CD14-positive monocyte (primary cell): ENCODE data around the gene AHCY. TPM values are rescaled to one million over a fixed set of nuclear protein-coding genes. Genes with fewer than 3 reads are reported as not detected.

Source experiments
- DNase-seq, 3 donors: peaks; one replicate each; pipeline ENCODE4 v3.0.0-alpha.2; 2011 to 2022
- H2AFZ ChIP-seq: 2 replicates; pipeline ENCODE4 v1.6.0; 2012; ENCODE audit warnings: mild to moderate bottlenecking, low read depth, low read length, inconsistent platforms; ENCODE audit not compliant: insufficient read depth, poor library complexity, severe bottlenecking
- H3K27ac ChIP-seq, 2 donors: 1 replicate in 1 of 2; 2 replicates in 1 of 2; pipeline ENCODE4 v1.5.1; 2012 to 2013; ENCODE audit warnings: low read length in 2 of 2, control low read depth in 1 of 2, inconsistent platforms in 1 of 2, low read depth in 1 of 2, mild to moderate bottlenecking in 1 of 2
- H3K27me3 ChIP-seq, 2 donors: one replicate each; pipeline versions ENCODE4 v1.6.0 to v1.6.1; 2011 to 2013; ENCODE audit warnings: low read length in 2 of 2; ENCODE audit not compliant: control insufficient read depth in 2 of 2, insufficient read depth in 2 of 2
- H3K36me3 ChIP-seq, 2 donors: replicated peaks in 1 of 2; 1 replicate in 1 of 2; 2 replicates in 1 of 2; pipeline versions ENCODE4 v1.5.1 to v1.6.1; 2012 to 2013; ENCODE audit warnings: low read length in 2 of 2, control low read depth in 1 of 2, inconsistent platforms in 1 of 2, mild to moderate bottlenecking in 1 of 2; ENCODE audit not compliant: insufficient read depth in 2 of 2, control insufficient read depth in 1 of 2
- H3K4me1 ChIP-seq, 2 donors: 1 replicate in 1 of 2; 2 replicates in 1 of 2; pipeline versions ENCODE4 v1.5.1 to v1.6.1; 2012 to 2013; ENCODE audit warnings: low read length in 2 of 2, control low read depth in 1 of 2, inconsistent platforms in 1 of 2, mild to moderate bottlenecking in 1 of 2, moderate library complexity in 1 of 2; ENCODE audit not compliant: insufficient read depth in 2 of 2, control insufficient read depth in 1 of 2
- H3K4me2 ChIP-seq: replicated peaks from 2 replicates; pipeline ENCODE3; 2012; ENCODE audit warnings: low read length, moderate library complexity, mild to moderate bottlenecking; ENCODE audit not compliant: poor library complexity, severe bottlenecking; ENCODE audit errors: extremely low read depth
- H3K4me3 ChIP-seq, 3 experiments: fragments of 200-600 bp in 1 of 3; sonication (generic) in 1 of 3; replicated peaks in 1 of 3; 1 replicate in 2 of 3; 2 replicates in 1 of 3; pipeline ENCODE4 v1.5.1; 2011 to 2013; ENCODE audit warnings: low read length in 3 of 3, mild to moderate bottlenecking in 3 of 3, control low read depth in 2 of 3, low read depth in 2 of 3, inconsistent platforms in 1 of 3, moderate library complexity in 1 of 3
- H3K79me2 ChIP-seq: 2 replicates; pipeline ENCODE4 v1.6.0; 2012; ENCODE audit warnings: mild to moderate bottlenecking, control low read depth, inconsistent platforms, low read length, moderate library complexity; ENCODE audit not compliant: insufficient read depth
- H3K9ac ChIP-seq: 2 replicates; pipeline ENCODE4 v1.6.0; 2017; ENCODE audit warnings: low read length, mild to moderate bottlenecking; ENCODE audit not compliant: insufficient read depth, poor library complexity, severe bottlenecking
- H3K9me3 ChIP-seq, 2 donors: replicated peaks in 1 of 2; 1 replicate in 1 of 2; 2 replicates in 1 of 2; pipeline versions ENCODE4 v1.5.1 to v1.6.1; 2012 to 2013; ENCODE audit warnings: low read length in 2 of 2, control low read depth in 1 of 2; ENCODE audit not compliant: control insufficient read depth in 1 of 2, insufficient read depth in 1 of 2
- H4K20me1 ChIP-seq: 2 replicates; pipeline ENCODE4 v1.6.0; 2012; ENCODE audit warnings: mild to moderate bottlenecking, low read length, control low read depth, moderate library complexity; ENCODE audit not compliant: insufficient read depth
- H3K27ac Mint-ChIP-seq, 7 donors: one replicate each; pipeline ENCODE4 v1.8.0; 2020; ENCODE audit warnings: mild to moderate bottlenecking in 7 of 7, mixed read lengths in 7 of 7, moderate library complexity in 6 of 7, inconsistent platforms in 2 of 7
- H3K27me3 Mint-ChIP-seq, 3 donors: one replicate each; pipeline ENCODE4 v1.8.0; 2021 to 2022; ENCODE audit warnings: low read depth in 3 of 3, mild to moderate bottlenecking in 3 of 3, mixed read lengths in 3 of 3, moderate library complexity in 3 of 3, inconsistent platforms in 1 of 3
- H3K36me3 Mint-ChIP-seq, 2 donors: one replicate each; pipeline ENCODE4 v1.8.0; 2020; ENCODE audit warnings: mixed read lengths in 2 of 2, inconsistent platforms in 1 of 2, mild to moderate bottlenecking in 1 of 2
- H3K4me1 Mint-ChIP-seq: one replicate; pipeline ENCODE4 v1.8.0; 2020; ENCODE audit warnings: mild to moderate bottlenecking, mixed read lengths
- H3K4me3 Mint-ChIP-seq, 2 donors: one replicate each; pipeline ENCODE4 v1.8.0; 2020; ENCODE audit warnings: mild to moderate bottlenecking in 2 of 2, mixed read lengths in 2 of 2, moderate library complexity in 1 of 2
- H3K9me3 Mint-ChIP-seq, 7 donors: one replicate each; pipeline ENCODE4 v1.8.0; 2020 to 2022; ENCODE audit warnings: mixed read lengths in 7 of 7, mild to moderate bottlenecking in 6 of 7, moderate library complexity in 6 of 7, inconsistent platforms in 2 of 7
- WGBS: methylation state at CpG from one replicate; pipeline ENCODE4 v1.1.5; 2013; ENCODE audit warnings: missing lambda C conversion rate; ENCODE audit not compliant: insufficient coverage; 5-methylcytosine and 5-hydroxymethylcytosine counted together
- intact Hi-C, 2 donors: fragments of 100-400 bp; cut with micrococcal nuclease; formaldehyde crosslinking; loops; one replicate each; pipeline versions ENCODE4 v1.15.0 to v1.15.1; 2023
- polyA plus RNA-seq, 3 donors: library from polyadenylated mRNA; depleted of rRNA in 1 of 3; unstranded in 2 of 3; stranded (reverse) in 1 of 3; fragments of 300-500 nt in 2 of 3; fragments of >200 nt in 1 of 3; fragmentation: Illumina TruSeq in 2 of 3; gene quantifications; 1 replicate in 2 of 3; 2 replicates in 1 of 3; pipeline ENCODE4 v1.2.3, GENCODE V29; 2012 to 2021
- TF ChIP-seq, protein P1 (sequence below): fragments of 200-600 bp; IDR thresholded peaks from one replicate; pipeline ENCODE4 v1.8.0; 2022; ENCODE audit warnings: antibody characterized with exemption, mild to moderate bottlenecking

AHCY gene
- polyA plus RNA-seq, 3 donors, result 35.7 to 42.7 (median 41.1) TPM

DNA sequence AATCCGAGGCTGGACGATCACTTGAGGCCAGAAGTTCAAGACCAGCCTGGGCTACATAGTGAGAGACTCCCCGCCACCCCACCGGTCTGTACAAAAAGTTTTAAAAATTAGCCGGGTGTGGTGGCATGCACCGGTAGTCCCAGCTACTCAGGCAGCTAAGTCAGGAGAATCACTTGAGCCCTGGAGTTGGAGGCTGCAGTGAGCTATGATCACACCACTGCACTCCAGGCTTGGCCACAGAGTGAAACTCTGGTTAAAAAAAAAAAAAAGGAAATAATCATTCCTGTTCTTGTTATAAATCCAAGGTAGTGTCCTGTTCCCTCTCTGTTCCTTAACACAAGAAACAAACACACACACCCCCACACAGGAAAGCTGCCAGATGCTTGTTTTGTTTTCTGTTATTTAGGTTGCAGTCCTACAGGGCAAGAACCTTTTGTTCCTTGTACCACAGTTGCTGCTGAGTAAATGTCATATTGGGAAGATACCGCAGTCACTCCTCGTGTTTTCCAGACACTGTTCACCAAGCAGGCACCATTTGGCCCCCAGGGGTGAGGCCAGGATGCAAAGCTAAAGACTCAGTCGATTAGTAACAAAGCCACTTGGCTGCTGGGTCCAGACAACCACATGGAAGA lies 33.0 kb downstream of the AHCY start:
- H3K27ac Mint-ChIP-seq, result no peak overlapping the region
- H3K4me3 ChIP-seq, result no peak overlapping the region
- no peak overlapping the region for H2AFZ ChIP-seq
- no peak overlapping the region for H3K27ac ChIP-seq
- intact Hi-C loops, result loop anchor here in 1 of 2 donors (5.0 kb wide), 1 partner anchor 647 kb away; no protein-coding TSS in a partner anchor
- H3K4me1 Mint-ChIP-seq, result peaks cover 8% of the 10 kb centered on the region
- no peak overlapping the region for H3K4me3 Mint-ChIP-seq
- DNase-seq, result no peak
- no peak overlapping the region for H3K4me2 ChIP-seq
- peaks cover 0 to 9% of the 10 kb centered on the region in 2 donors for H3K36me3 ChIP-seq
- H3K4me1 ChIP-seq, result peaks cover 9 to 12% of the 10 kb centered on the region in 2 donors
- peaks cover 7 to 15% (median 9%) of the 10 kb centered on the region in 3 donors for H3K27me3 Mint-ChIP-seq
- H3K9me3 ChIP-seq, result no peaks in the 10 kb centered on the region
- peaks cover 0 to 4% of the 10 kb centered on the region in 2 donors for H3K27me3 ChIP-seq
- peaks cover 13 to 15% of the 10 kb centered on the region in 2 donors for H3K36me3 Mint-ChIP-seq
- WGBS, result 98% methylated on average over 8 of the region's 9 CpGs
- H3K9me3 Mint-ChIP-seq, result peaks cover 0 to 2% (median 0%) of the 10 kb centered on the region in 7 donors
- H3K79me2 ChIP-seq, result no peaks in the 10 kb centered on the region
- H3K9ac ChIP-seq, result no peak overlapping the region
- no peaks in the 10 kb centered on the region for H4K20me1 ChIP-seq
- TF ChIP-seq, protein P1, sequence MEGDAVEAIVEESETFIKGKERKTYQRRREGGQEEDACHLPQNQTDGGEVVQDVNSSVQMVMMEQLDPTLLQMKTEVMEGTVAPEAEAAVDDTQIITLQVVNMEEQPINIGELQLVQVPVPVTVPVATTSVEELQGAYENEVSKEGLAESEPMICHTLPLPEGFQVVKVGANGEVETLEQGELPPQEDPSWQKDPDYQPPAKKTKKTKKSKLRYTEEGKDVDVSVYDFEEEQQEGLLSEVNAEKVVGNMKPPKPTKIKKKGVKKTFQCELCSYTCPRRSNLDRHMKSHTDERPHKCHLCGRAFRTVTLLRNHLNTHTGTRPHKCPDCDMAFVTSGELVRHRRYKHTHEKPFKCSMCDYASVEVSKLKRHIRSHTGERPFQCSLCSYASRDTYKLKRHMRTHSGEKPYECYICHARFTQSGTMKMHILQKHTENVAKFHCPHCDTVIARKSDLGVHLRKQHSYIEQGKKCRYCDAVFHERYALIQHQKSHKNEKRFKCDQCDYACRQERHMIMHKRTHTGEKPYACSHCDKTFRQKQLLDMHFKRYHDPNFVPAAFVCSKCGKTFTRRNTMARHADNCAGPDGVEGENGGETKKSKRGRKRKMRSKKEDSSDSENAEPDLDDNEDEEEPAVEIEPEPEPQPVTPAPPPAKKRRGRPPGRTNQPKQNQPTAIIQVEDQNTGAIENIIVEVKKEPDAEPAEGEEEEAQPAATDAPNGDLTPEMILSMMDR, result no peak

GRCh38 chr20:34268851-34269636 lies 34.1 kb downstream of the AHCY start:
- Mint-ChIP-seq H3K36me3 (peaks cover 9% of the 10 kb centered on the region in 2 donors), H3K4me1 (peaks cover 8% of the 10 kb centered on the region), H3K27me3 (peaks cover 7 to 15% (median 9%) of the 10 kb centered on the region in 3 donors), H3K27ac (peak overlapping the region in 2 of 7 donors; percentile 30 to 42), H3K9me3 (peaks cover 0 to 2% (median 0%) of the 10 kb centered on the region in 7 donors), H3K4me3 (peak overlapping the region; percentile 82 to 93)
- WGBS, result 9% methylated on average over 56 of the region's 58 CpGs
- peak overlapping the region; percentile 89 for H2AFZ ChIP-seq
- H3K4me3 ChIP-seq, result peak overlapping the region; percentile 25 to 74 (median 43)
- peak overlapping the region; percentile 86 for H3K4me2 ChIP-seq
- H3K79me2 ChIP-seq, result no peaks in the 10 kb centered on the region
- H3K36me3 ChIP-seq, result peaks cover 0 to 2% of the 10 kb centered on the region in 2 donors
- intact Hi-C loops, result no loop called here
- no peaks in the 10 kb centered on the region for H4K20me1 ChIP-seq
- peak in 2 of 3 donors; percentile 31 to 36 for DNase-seq
- no peak overlapping the region for H3K27ac ChIP-seq
- H3K9me3 ChIP-seq, result no peaks in the 10 kb centered on the region
- peaks cover 9 to 12% of the 10 kb centered on the region in 2 donors for H3K4me1 ChIP-seq
- peak overlapping the region; percentile 65 for H3K9ac ChIP-seq
- peaks cover 0 to 4% of the 10 kb centered on the region in 2 donors for H3K27me3 ChIP-seq
- TF ChIP-seq, protein P1, result no peak
